ENCODE measurements around the gene MYOG.
A peak's percentile ranks its signal among the peaks of the same experiment; 100 is the strongest.

Gene MYOG

DNA sequence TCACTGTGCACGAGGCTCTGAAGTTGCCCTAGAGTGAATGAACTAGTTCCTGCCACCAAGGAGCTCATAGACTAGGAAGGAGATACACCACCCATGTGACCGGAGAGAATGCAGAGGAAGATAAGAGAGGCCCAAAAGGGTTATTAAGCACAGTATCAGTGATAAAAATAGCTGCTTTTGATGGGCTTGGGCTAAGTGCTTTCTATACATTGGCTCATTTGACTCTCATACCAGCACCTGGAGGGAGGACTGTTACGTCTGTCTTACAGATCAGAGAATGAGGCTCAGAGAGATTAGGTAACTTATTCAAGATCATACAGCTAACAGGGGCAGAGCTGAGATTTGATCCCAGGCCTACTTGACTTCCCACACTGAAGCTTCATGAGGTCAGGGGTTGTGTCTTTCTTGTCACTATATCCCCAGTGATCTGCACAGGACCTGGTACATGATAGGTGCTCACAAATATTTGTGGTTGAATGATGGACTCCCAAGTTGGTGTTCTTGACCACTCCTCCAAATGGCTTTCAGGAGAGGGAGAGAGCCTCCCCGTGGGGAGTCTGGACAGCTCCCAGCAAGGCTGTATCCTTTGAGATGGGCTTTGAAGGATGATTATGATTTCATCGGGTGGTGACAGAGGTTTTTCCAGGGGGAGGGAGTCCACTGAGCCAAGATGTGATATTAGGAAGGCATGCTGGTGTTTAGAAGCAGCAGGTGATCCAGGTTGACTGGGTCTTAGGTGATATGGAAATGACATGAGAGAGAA lies 45.1 kb downstream of the MYOG start:
- no peaks in the 10 kb centered on the region for H3K36me3 ChIP-seq (ENCODE audit: insufficient read depth)
- H3K9ac ChIP-seq = no peak overlapping the region
- no peaks in the 10 kb centered on the region for H3K79me2 ChIP-seq (ENCODE audit: insufficient read depth, low read depth)
- peak overlapping the region; percentile 84 for H3K4me2 ChIP-seq
- H3K27me3 ChIP-seq (ENCODE audit: insufficient read depth, low read depth) = no peaks in the 10 kb centered on the region
- no peaks in the 10 kb centered on the region for H4K20me1 ChIP-seq (ENCODE audit: insufficient read depth)
- peaks cover 64% of the 10 kb centered on the region for H3K4me1 ChIP-seq (ENCODE audit: low read depth, poor library complexity, severe bottlenecking)
- H2AFZ ChIP-seq (ENCODE audit: low read depth) = peak overlapping the region; percentile 78
- peak overlapping the region; percentile 27; the same call in 1 of the 2 replicates for H3K27ac ChIP-seq
- TF ChIP-seq, protein P1, sequence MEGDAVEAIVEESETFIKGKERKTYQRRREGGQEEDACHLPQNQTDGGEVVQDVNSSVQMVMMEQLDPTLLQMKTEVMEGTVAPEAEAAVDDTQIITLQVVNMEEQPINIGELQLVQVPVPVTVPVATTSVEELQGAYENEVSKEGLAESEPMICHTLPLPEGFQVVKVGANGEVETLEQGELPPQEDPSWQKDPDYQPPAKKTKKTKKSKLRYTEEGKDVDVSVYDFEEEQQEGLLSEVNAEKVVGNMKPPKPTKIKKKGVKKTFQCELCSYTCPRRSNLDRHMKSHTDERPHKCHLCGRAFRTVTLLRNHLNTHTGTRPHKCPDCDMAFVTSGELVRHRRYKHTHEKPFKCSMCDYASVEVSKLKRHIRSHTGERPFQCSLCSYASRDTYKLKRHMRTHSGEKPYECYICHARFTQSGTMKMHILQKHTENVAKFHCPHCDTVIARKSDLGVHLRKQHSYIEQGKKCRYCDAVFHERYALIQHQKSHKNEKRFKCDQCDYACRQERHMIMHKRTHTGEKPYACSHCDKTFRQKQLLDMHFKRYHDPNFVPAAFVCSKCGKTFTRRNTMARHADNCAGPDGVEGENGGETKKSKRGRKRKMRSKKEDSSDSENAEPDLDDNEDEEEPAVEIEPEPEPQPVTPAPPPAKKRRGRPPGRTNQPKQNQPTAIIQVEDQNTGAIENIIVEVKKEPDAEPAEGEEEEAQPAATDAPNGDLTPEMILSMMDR (conservative IDR thresholded peaks at IDR 0.05; ENCODE audit: low read depth, low read length) = no peak
- H3K4me3 ChIP-seq (IDR thresholded peaks at IDR 0.05; ENCODE audit: insufficient read depth, low read depth, low read length) = no peak overlapping the region

DNA sequence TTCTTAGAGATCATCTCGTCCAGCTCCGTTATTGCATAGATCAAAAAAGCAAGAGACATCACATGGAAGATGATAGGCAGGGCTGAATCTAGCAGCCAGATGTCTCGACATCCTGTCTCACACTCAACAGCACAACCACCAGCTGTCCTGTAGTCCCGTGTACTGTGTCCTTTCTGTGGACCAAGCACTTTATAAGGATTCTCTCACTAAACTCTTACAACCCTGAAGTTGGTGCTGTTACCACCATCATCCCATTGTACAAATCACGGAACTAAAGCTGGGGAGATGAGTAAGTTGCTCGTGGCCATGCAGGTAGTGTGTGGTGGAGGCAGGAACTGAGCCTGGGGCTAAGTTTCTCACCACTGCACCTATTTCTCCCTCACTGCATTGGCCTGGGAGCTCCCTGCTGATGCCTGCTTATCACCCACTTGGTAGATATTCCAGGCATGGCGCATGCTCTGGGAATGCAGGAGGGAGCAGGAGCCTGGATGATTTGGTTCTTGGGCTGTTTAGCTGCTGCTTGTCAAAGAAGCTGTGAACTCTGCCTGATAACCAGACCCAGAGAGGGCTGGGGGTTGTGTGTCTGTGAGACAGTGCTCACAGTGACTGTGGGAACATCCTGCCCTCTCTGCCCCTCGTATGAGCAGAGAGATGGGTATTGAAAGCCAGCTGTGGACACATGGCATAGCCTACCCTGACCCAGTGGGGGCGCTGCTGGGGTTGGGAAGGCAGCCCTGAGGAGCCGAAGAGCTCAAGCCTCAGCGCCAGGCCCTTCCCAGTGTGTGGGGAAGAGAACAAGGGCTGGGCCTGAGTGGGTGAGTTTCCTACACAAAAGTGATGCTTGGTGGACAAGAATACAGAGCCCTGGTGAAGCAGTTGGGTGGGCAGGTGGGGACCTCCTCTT lies 46.0 kb downstream of the MYOG start:
- Histone ChIP-seq H2AFZ (ENCODE audit: low read depth) (peak overlapping the region; percentile 78), H3K36me3 (ENCODE audit: insufficient read depth) (no peaks in the 10 kb centered on the region)

DNA sequence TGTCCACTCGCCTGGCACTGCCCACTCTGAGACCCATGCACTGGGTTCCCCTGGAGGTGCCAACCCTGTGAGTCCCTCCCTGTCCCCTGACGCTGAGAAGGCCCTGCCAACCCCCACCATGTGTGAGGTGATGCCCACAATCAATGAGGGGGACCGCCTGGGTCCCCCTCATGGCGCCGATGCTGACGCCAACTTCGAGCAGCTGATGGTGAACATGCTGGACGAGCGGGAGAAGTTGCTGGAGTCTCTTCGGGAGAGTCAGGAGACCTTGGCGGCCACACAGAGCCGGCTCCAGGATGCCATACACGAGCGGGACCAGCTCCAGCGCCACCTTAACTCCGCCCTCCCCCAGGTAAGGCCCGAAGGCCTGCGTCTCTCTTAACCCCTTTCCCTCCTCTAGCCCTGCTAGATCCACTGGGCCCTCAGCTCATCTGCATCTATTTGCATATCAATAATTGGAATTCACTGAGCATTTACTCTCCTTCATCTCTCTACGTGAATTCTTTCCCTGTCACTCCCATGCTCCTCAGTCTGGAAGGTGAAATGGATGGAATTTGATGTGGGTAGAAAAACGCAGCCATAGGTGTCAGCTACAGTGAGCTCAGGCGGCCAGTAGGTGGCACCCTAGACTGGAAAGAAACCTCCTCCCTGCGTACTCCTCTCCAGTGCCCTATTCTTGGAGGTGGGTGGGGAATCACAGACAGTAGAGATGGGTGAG lies 46.8 kb downstream of the MYOG start:
- H3K9ac ChIP-seq = peak overlapping the region; percentile 22; the same call in 1 of the 2 replicates
- no peaks in the 10 kb centered on the region for H4K20me1 ChIP-seq (ENCODE audit: insufficient read depth)
- H3K4me3 ChIP-seq (IDR thresholded peaks at IDR 0.05; ENCODE audit: insufficient read depth, low read depth, low read length) = peak overlapping the region; percentile 61
- no peaks in the 10 kb centered on the region for H3K27me3 ChIP-seq (ENCODE audit: insufficient read depth, low read depth)
- peak overlapping the region; percentile 84 for H3K4me2 ChIP-seq
- H3K4me1 ChIP-seq (ENCODE audit: low read depth, poor library complexity, severe bottlenecking) = peaks cover 64% of the 10 kb centered on the region
- H2AFZ ChIP-seq (ENCODE audit: low read depth) = peak overlapping the region; percentile 78; the same call in 1 of the 2 replicates
- H3K36me3 ChIP-seq (ENCODE audit: insufficient read depth) = no peaks in the 10 kb centered on the region
- H3K79me2 ChIP-seq (ENCODE audit: insufficient read depth, low read depth) = no peaks in the 10 kb centered on the region
- H3K27ac ChIP-seq = peak overlapping the region; percentile 3; the same call in 1 of the 2 replicates
- TF ChIP-seq, protein P1 (conservative IDR thresholded peaks at IDR 0.05; ENCODE audit: low read depth, low read length) = peak; percentile 98

More for the DNA sequence above, 46.0 kb downstream of the MYOG start:
- Histone ChIP-seq H3K4me3 (IDR thresholded peaks at IDR 0.05; ENCODE audit: insufficient read depth, low read depth, low read length) (no peak overlapping the region), H3K4me1 (ENCODE audit: low read depth, poor library complexity, severe bottlenecking) (peaks cover 64% of the 10 kb centered on the region), H3K27ac (peak overlapping the region; percentile 7; the same call in 1 of the 2 replicates), H3K79me2 (ENCODE audit: insufficient read depth, low read depth) (no peaks in the 10 kb centered on the region), H3K27me3 (ENCODE audit: insufficient read depth, low read depth) (no peaks in the 10 kb centered on the region), H3K4me2 (peak overlapping the region; percentile 84; the same call in 1 of the 2 replicates), H4K20me1 (ENCODE audit: insufficient read depth) (no peaks in the 10 kb centered on the region), H3K9ac (no peak overlapping the region)
- TF ChIP-seq, protein P1 (conservative IDR thresholded peaks at IDR 0.05; ENCODE audit: low read depth, low read length) = peak; percentile 71

DNA sequence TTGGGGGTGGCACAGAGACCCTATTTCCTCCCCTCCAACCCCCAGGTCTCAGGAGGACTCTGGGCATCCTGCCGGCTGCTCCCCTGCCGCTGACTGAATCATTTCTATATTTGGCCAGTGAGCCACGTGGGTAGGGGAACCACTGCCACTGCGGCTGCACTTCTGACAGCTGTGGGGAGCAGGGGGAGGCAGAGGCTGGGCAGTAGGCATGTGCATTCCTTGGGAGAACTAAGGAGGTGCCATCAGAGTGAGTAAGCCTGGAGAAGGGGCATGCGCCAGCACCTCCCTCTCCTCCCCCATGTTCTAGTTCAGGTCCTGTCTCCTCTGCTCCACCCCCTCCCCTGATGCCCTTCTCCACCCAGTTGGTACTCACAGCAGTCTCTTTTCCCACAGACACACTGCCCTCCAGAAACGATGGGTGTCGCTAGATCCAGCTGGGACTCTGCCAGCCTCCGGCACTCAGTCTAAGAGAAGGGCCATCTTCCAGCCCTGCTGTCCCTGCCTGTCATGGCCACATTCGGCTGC lies 47.5 kb downstream of the MYOG start:
- Histone ChIP-seq H3K27ac (peak overlapping the region; percentile 3; the same call in 1 of the 2 replicates), H3K4me1 (ENCODE audit: low read depth, poor library complexity, severe bottlenecking) (peaks cover 67% of the 10 kb centered on the region)

More for the DNA sequence above, 47.5 kb downstream of the MYOG start:
- TF ChIP-seq, protein P1 (conservative IDR thresholded peaks at IDR 0.05; ENCODE audit: low read depth, low read length) = peak; percentile 21; the same call in 1 of the 2 replicates
- Histone ChIP-seq H2AFZ (ENCODE audit: low read depth) (peak overlapping the region; percentile 78), H3K9ac (peak overlapping the region; percentile 22; the same call in 1 of the 2 replicates), H3K4me2 (peak overlapping the region; percentile 84), H3K79me2 (ENCODE audit: insufficient read depth, low read depth) (no peaks in the 10 kb centered on the region), H3K27me3 (ENCODE audit: insufficient read depth, low read depth) (no peaks in the 10 kb centered on the region), H4K20me1 (ENCODE audit: insufficient read depth) (no peaks in the 10 kb centered on the region), H3K36me3 (ENCODE audit: insufficient read depth) (no peaks in the 10 kb centered on the region), H3K4me3 (IDR thresholded peaks at IDR 0.05; ENCODE audit: insufficient read depth, low read depth, low read length) (peak overlapping the region; percentile 67)
